GM18517 (cell line): ENCODE measurements around the gene HOXC12.

ENCODE experiments used
- ATAC-seq: cut with Tn5 transposase; IDR thresholded peaks from one replicate; pipeline ENCODE4 v1.9.1; 2021; ENCODE audit warnings: mild to moderate bottlenecking, moderate library complexity; ENCODE audit not compliant: unreplicated experiment

HOXC12 gene

DNA sequence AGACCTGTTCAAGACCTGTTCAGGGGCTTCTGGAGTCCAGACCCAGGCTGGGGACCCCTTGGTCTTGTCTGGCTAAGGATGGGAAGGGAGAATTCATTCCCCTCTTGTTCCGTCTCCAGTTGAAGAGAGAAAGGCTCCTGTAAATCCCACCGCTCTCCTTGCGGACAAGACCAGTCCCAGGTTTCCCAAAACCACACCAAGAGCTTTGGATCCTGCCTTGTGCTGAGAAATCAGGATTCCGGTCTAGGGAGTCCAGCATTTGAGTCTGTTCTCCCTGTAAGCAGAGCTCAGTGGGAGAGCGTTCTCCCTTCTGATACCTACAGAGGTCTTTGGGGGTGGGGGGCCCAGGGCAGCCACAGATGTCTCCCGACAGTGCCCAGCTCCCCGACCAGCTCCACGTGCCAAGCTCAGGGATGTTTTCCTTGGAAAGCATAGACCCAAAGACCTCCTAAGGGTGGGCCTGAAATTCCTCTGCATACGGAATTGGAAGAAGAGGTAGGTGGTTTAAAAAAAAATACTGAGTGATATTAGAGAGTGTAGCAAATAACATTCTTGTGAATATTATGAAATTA is 14.2 kb upstream of the HOXC12 start:
- ATAC-seq = no peak

DNA sequence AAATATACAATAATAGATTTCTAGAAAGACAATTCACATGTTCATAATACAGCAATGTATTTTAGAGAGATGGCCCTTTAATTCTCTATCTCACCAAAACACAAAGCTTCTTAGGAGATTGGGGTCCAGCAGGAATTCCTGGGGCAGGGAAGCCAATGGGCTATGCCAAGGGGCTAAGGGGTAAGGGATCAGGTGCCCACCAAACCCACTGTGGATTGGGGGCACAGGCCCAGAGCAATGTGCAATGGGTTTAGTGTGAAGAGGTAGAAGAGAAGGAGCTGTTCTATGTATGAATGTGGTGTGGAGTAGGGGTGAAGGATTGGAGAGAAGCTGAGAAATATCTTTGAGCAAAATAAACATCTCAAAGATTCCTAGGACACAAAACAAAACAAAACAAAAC is 13.5 kb upstream of the HOXC12 start:
- no peak for ATAC-seq

DNA sequence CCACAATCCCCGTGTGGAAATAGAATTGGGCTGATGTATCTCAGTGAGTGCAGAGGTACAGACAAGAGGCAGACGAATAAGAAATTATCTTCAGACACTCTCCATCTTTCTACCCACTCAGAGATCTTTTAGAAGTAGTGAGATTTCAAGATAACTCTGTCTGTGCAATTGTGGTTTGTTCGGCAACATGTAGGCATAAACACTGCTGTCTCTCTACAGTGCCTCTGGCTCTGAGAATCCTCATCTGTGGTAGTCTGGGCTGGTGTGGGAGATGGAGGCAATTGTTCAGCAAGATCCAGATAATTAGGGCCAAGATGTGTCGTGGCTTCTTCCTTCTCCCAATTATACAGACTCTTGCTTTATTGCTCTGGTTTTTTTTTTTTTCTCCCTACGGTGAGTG is 13.0 kb upstream of the HOXC12 start:
- no peak for ATAC-seq

DNA sequence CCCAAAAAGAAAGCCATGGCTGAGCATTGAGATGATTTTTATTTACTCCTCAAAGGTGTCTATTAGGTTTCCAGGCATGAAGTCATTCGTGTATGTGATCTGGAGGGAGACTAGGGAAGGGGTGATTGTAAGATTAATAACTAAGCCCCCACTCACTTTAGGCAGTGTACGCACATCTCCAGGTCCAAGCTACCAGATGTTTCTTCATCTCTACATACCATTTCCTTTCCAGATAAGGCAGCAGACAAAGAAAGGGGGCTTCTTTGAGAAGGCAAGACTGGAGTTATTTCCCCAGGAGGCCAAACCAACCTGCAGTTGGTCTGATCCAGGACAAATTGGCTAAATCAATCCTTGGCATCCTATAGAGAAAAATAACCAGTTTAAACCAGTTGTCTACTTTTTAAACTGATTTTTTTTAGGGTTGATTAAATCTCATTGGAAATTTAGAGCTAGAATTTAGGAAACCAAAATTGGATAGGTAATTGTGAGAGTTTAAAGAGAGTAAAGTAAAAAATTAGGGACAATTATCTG is 12.2 kb upstream of the HOXC12 start:
- ATAC-seq = no peak

- ATAC-seq = no peak
These were observed 10.5 kb upstream of the HOXC12 start for GRCh38 chr12:53944209-53944608.

GRCh38 chr12:53944907-53945847 is 9.5 kb upstream of the HOXC12 start:
- ATAC-seq = no peak

DNA sequence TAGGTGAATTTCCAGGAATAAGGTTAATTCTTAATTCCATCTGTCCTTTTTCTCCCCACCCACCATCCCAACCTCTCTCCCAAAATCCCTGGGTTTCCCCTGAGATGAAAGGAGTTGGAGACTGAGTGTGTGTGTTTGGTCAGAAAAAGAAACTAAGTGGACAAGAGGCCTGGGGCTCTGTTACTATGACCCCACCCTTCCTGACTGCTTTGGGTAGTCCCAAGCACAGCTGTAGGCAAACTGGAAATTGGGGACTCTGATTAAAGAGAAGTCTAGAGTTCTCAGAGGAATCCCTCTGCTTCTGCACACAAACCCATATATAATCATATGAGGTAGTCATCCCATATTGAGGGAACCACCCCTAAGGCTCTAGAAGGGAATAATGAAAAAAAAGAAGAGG is 7.0 kb upstream of the HOXC12 start:
- no peak for ATAC-seq

DNA sequence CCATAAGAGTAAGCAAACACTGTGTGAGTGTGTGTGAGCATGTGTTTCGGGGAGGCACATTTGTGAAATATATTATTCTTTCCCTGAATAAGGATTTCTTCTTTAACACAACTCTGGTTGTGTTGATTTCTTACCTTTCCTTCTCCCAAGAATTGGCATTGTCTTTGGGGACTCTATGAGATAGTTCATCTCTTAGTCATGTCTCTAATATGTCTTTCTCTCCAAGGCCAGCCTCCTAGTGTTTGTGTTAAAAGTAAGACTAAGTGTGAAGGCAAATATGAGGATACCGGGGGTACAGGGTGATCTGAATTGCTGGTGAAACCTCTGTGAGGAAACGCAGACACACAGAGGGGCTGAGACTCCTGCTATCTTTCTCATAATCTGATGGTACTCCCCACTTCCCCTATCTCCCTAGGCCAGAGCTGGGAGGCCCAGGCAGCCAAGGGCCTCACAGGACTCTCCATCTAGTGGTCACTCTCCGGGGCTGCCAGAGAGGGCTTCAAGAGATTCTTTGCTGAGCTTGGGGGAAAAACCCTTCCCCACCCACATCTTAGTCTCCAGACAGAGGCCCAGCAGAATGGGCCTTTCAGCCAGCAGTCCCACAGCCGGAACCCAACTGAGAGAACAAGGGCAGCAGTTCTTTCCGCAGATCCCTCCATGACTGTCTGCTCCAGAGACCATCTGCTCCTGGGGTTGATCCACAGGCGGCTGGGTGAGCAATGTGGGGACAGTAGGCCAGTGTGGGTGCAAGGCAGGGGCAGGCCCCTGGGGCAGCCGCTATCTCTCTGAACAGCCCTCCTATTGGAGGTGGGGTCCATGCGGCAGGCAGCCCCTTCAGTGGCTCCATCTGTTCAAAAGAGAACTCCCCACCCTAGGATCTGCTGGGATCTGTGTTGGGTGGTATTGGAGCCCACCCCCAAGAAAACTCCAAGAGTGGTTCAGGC is 5.8 kb upstream of the HOXC12 start:
- no peak for ATAC-seq

DNA sequence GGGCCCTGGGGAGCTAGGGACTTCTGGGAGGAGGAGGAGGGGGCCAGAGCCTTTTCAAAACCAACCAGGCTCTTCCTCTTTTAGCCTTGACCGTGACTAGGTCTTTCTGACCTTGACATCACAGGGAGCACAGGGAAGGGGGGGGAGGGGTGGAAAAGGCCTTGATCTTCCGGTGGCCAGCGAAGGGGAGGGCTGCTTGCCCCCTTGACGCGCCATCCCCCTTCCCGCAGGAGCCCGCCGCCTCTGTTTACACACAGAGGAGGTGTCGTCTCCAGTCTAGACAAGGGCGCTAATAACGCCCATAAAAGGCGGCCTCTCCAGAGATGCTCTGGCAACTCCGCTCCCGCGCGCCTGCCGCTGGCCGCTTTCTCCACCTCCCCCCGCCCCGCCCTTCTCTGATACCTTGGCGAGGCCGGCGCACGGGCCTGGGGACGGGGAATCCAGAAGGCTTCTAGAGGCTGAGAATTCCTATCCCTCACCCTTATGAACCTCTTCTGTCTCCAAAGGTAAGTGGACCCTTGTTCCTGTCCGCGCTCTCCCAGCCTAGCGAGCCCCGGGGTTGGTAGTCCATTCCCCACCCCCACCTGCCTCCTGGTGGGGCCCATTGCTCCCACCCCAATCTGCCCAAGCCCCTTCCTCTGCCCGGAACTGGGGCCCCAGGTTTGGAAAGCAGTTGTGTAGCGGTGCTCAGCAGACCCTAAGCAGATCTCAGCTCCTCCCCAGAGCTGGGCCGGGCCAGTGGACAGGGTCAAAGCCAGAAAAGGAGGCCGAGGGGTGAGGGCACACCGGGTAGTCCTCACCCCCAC is 4.9 kb upstream of the HOXC12 start:
- ATAC-seq = no peak

DNA sequence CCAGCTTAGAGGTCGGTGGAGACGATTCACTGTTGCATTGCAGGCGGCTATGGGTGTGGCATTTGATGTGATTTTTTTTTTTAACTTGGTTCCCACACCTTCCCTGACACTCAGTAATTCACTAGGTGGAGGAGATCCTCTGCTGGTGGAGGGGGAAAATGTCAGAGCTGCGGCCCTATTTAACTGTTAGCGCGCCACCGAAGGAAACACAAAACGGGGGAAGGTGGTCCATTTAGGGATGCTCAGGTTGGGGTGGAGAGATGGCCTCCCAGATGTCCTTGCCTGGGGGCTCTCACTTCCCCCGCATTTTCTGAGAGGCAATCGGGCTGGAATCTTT is 4.3 kb upstream of the HOXC12 start:
- no peak for ATAC-seq

DNA sequence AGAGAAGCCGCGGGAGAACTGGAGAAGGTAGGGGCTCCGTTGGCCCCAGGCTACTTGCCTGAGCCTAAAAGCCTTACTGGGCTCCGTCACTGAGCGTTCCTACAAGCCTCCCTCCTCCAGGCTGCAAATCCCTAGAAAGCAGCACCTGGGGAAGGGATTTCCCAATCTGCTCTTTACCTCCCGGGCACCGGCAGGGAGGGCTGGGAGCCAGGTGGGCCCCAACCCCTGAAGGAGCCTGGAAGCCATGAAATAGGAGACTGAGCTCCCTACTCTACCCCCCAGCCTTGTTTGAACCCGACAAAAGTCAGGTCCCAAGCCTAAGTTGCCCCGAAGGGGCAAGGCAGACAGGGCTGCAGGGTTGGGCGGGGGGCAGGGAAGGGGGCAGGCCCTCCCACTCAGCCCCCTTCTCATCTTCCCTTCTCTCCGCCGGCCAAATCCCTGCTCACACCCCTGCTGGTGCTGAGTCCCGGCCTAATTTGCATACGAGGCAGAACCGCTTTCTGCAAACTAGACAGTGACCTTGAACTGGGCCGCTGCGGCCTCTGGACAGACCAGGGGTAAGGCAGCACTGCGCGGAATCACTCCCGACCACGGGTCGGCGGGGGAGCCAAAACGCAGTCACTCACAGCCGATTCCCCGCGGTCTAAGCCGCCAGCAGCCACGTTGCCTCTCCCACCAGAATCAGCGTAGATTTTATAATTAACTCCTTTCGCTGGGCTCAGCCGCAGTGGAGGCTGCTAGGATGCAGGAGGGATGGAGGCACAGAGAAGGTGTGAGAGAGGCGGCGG is 3.7 kb upstream of the HOXC12 start:
- ATAC-seq = no peak

DNA sequence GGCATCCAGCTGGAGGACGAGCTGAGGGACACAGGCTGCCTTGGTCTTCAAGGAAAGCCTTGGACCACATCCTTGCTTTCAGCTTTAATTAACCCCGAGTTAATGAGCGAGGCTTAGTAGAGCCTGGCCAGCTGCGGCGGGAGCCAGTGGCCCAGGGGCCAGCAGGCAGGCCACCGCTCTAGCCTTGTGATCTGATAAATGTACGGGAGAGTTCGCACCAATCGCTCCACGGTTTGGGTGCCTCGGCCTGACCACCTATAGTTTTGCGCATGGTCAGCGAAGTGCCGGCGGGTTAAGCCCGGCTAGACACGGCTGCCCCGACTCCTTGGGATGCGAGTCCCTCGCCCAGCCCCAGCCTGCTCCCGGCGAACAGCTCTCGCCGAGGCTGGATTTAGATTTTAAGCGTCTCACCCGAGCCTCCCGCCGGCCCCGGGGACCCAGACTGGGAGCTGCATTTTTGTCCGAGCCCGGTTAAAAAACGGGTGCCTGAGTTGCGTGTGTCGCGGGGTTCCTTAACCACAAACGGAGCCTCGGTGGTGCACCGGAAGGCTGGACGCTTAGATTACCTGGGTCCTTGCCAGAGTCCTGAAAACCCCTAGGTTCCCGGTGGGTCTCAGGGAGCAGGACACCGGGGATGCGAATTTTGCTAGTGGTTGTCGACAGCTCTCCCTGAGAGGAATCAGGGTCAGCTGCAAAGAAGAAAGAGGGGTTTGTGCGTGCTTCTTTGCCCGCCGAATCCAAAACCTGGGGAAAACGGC is 2.9 kb upstream of the HOXC12 start:
- no peak for ATAC-seq

GRCh38 chr12:53952335-53952694 is 2.4 kb upstream of the HOXC12 start:
- no peak for ATAC-seq

DNA sequence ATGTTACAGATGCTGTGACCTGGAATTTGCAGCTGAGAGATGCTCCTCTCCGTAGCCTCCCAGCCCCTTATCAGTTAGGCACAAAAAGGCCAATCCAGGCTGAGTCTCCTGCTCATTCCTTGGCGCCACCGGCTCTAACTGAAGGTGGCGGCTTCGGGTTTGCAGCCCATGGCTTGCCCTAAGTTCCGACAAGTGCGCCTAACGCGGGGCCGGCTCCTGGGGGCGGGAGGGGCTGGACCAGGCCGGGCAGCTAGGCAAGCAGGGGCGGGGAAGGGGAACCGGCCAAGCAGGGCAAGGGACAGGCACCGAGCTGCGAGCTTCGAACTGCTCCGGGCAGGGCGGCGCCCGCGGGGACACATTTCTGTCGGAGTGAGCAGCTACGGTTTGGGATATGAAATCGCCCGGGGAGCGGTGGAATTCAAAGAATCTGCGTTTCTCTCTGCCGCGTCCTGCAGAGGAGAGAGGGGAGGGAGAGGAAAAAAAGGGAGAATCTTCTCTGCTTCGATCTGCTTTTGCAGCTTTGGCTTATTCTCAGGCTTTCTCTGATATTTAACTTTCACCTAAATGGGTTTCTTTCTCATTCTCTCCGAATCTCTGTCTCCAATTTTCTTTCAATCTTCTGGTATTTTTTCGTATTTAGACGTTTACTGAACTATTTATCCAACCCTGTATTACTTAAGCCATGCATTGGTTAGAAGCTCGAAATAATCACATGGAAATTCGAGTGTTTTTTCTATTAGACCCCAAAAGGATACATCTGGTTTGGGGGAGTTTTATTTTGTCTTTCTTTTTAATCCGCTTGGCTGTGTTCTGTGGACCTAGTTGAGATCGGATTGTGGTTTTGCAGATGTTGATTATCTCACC is 1.6 kb upstream of the HOXC12 start:
- ATAC-seq = no peak

DNA sequence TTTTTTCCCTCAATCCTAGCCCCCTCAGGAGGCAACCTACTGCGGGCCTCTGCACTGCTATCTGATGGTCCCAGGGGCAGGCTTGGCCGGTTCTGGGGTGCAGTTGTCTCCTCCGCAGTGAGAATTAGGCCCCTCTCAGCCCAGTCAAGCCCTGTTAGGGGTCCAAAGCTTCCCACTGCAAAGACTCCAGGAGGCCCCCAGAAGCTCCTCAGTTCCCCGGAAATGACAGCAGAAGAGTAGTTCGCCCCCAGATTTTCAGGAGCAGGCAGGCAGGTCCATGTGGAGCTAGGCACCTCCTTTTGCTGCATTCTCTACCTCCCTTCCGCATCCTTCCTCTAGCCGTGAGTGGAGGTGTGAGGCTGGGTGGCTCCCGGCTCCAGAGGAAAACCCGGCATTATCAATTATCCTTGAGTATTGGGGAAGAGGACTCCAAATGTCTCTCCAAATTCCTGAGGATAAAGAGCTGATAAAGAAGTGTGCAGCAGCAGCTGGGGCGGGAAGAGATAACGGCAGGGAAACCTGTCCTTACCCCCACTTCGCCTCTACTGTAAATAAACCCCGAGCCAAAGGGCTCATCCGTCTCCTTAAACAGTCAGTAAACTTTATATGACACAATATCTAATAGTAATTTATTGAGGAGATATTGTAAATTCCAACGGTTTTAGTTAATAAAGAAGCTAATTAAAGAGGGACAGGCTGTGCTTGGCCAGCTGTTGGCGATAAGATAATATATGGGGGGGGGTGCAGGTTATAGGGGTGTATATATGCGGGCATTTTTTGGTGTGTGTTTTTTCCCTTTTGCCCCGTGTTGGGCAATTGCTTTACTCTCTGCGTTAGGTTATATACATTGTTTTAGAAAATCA is 641 bp upstream of the HOXC12 start:
- no peak for ATAC-seq

DNA sequence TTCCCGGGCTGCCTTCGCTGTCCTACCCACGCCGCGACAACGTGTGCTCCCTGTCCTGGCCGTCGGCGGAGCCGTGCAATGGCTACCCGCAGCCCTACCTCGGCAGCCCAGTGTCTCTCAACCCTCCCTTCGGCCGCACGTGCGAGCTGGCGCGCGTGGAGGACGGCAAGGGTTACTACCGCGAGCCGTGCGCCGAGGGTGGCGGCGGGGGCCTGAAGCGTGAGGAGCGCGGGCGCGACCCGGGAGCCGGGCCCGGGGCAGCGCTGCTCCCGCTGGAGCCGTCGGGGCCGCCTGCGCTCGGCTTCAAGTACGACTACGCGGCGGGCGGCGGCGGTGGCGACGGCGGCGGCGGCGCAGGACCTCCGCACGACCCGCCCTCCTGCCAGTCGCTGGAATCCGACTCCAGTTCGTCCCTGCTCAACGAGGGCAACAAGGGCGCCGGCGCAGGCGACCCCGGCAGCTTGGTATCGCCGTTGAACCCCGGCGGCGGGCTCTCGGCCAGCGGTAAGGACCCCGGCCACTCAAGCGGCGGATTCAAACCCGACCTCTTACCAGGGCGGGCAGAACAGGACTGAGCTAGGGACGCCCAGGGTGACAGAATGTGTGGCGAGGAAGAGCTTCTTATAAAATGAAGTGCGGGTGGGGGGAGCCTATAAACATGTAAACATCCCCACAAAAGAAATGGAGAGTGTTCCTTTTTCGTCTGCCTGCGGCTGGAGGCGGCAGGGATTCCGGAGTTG is 503 bp downstream of the HOXC12 start:
- no peak for ATAC-seq
